NOMO-1 treated with dmso at 0.1 percent for 144 hours (cell line): ENCODE results near the gene FBXO47.
"Not testable (repeated sequence)": the region's sequence is repeated elsewhere in the genome, so short reads cannot be mapped to it uniquely, and the experiment has no call there.

Experiments
- DNase-seq: peaks from one replicate; lab custom pipeline; 2025; ENCODE audit not compliant: unreplicated experiment; lab: John Stamatoyannopoulos, UW

Gene FBXO47

DNA sequence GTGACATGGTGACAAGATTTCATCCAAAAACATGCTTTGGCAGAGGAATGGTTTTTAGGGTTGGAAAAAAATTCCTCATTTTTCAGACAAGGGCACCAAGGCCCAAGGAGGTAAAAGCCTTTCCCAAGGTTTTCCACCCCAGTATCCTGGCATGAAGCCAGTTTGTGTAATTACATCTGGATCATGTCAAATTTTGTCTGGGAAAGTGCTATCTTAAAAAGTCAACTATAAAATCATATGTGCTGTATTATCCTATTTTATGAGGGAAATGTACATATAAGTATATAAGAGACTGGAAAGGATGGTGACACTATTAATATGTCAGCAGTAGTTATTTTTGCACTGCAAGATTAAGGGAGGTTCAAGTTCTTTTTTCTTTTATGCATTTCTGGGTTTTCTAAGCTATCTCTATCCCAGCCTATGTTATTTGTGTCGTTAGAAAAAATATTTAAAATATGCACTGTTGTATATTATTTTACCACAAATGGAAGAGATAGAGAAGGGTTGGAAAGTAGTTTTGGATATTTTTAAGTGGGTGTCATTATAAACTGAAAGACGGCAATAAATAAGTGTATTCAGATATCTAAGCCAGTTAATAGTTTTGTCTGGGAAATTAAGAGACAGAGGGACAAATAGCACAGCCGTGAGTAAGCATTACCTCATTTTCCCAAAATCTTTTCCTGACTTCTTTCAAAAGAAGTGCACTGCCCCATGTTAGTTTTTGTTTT lies 13.5 kb upstream of the FBXO47 start:
- no peak for DNase-seq

DNA sequence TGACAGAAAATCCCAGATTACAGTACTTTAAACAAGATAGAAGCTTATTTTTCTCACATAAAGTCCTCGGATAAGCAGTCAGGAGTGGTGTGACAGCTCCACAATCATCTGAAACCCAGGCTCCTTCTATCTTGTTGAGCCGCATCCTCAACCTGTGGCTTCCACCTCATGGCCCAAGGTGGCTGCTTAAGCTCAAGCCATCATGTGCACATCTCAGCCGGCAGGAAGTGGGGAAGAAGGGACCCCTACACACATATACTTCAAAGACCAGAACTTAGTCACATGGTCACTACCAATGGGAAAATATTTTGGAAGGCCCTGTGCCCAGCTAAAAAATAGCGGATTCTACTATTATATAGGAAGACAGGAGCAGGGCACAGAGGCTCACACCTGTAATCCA lies 11.0 kb upstream of the FBXO47 start:
- DNase-seq: no peak

DNA sequence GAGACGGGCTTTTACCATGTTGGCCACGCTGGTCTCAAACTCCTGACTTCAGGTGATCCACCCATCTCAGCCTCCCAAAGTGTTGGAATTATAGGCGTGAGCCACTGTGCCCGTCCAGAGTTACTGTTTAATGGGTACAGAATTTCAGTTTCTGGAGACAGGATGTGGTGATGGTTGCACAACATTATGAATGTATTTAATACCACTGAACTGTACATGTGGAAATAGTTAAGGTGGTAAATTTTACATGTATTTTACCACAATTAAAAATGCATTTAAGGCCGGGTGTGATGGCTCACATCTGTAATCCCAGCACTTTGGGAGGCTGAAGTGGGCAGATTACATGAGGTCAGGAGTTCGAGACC lies 9.0 kb upstream of the FBXO47 start:
- peak; percentile 49 for DNase-seq

DNA sequence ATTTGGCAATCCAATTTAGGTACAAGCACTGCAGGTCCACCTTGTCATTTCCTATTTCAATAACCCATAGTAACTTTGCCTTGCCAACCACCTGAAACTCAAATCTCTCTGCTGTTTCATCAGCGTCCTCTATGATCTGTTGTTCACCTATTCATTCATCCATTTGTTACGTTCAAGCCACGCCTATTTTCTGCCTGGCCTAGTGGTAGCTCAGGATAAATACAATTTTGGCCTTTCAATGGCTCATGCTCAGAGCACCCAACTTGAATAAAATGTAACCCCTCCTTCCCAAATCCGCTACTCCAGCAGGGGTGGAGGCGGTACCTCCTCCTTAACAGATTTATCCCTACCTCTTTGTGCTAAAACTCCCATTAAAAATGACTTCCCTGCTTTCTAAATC lies 3.6 kb upstream of the FBXO47 start:
- no peak for DNase-seq

DNA sequence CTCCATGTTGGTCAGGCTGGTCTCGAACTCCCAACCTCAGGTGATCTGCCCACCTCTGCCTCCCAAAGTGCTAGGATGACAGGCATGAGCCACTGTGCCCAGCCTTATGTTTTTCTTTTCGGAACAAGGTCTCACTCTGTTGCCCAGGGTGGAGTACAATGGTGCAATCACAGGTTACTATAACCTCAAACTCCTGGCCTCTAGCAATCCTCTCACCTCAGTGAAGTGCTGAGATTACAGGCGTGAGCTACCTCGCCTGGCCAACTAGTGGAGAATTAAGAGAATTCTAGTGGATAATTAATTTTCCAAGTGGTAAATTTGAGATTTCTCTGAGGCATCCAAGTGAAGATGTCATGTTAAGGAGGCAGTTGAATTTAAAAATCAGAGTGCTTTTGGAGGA lies 2.9 kb upstream of the FBXO47 start:
- no peak for DNase-seq

DNA sequence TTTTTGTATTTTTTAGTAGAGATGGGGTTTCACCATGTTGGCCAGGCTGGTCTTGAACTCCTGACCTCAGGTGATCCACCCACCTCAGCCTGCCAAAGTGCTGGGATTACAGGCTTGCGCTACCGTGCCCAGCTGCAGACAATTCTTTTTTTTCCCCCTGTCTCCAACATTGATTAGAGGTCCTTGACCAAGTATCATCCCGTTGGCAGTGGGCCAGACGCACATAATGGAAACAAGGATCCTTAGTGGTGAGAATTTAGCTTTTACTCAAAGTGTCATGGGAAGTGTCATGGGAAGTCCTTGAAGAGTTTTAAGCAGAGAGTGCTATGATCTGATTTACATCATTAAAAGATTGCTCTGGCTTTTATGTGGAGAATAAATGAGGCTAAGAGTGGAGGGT lies 2.1 kb upstream of the FBXO47 start:
- DNase-seq: no peak

DNA sequence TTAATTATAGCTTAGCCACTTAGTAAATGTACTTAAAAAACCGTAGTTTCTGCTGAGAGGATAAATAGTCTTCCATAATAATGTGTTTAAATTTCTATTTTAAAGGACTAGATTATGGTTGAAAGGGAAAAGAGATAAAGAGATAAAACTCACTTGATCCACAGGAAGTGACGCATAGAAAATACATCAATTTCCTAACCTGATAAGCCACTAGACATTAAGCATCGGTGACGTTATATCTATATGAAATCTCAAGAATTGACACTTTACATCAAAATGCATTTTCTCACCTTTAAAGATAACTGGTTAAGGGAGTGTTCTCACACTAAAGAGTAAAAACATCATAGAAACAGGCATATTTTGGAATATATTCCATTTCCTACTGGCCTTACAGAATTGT lies 5.8 kb downstream of the FBXO47 start:
- DNase-seq: no peak

DNA sequence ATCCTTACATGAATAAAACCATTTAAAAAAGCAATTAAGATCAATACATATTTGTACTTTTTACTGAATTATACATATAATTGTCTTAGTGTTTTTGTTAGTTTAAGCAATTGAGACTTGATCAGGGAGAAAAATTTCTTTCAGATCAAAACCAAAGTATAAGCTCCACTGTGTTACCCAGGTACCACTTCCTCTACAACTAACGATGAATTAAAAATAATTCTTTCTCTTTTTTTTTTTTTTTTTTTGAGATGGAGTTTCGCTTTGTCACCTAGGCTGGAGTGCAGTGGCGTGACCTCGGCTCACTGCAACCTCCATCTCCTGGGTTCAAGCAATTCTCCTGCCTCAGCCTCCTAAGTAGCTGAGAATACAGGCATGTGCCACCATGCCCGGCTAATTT lies 6.8 kb downstream of the FBXO47 start:
- no peak for DNase-seq

DNA sequence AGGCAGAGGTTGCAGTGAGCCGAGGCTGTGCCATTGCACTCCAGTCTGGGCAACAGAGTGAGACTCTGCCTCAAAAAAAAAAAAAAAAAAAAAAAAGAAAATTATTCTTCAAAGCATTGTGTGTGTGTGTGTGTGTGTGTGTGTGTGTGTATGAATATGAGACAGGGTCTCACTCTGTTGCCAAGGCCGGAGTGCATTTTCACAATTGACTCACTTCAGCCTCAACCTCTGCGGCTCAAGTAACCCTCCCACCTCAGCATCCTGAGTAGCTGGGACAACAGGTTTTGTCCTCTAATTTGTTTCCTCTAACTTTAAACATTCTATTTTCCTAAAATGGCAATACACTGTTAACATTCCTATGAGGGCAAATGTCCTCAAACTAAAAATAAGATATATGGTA lies 7.7 kb downstream of the FBXO47 start:
- DNase-seq: no peak

DNA sequence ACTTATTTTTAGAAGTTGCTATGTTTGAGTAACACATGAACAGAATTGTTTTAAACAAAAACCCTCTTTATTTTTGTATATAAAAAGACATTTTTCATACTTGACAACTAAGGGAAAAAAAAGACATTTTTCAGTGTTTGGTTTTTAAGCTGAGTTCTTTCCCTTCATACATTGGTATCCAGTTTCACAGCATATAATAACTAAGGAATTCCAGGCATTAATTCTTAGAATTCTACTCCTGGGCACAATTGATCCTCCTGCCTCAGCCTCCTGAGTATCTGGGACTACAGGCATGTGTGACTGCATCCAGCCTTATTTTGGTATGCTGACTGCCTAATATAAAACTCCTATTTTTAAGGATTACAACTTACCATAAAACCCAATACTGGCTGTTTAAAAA lies 8.4 kb downstream of the FBXO47 start:
- no peak for DNase-seq

DNA sequence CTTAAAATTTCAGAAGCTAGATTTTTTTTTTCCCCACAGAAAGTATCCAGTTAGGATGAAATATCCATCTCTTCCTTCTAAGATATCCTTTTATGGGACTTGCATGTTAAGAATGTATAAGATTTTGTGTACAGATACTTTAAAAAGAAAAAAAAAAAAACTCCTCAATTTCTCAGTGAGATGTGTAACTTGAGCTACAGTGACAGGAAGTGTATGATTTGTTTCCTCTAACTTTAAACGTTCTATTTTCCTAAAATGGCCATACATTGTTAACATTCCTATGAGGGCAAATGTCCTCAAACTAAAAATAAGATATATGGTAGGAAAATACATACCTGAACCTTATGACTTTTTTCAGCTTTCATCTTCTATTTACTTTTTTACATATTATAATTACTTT lies 8.9 kb downstream of the FBXO47 start:
- no peak for DNase-seq

DNA sequence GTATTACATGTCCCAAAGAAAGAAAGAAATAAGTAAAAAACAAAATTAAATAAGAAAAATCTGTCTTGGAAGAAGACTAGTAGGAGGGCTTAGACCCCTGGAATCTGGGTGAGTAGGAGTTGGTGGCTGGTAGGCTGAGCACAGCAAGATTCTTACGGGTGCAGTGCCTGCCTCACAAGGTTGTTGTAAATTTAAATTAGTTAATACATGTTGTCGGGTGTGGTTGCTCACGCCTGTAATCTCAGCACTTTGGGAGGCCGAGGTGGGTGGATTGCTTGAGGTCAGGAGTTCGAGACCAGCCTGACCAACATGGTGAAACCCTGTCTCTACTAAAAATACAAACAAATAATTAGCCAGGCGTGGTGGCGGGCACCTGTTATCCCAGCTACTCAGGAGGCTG lies 13.4 kb downstream of the FBXO47 start:
- DNase-seq: not testable (repeated sequence)

DNA sequence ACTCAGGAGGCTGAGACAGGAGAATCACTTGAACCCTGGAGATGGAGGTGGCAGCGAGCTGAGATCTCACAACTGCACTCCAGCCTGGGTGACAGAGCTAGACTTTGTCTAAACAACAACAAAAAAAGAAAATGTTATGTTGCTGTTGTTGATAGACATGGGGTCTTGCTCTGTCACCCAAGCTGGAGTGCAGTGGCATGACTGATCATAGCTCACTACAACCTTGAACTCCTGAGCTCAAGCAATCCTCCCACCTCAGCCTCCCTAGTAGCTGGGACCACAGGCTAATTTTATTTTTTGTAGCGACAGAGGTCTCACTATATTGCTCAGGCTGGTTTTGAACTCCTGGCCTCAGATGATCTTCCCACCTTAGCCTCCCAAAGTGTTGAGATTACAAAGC lies 20.0 kb downstream of the FBXO47 start:
- no peak for DNase-seq

DNA sequence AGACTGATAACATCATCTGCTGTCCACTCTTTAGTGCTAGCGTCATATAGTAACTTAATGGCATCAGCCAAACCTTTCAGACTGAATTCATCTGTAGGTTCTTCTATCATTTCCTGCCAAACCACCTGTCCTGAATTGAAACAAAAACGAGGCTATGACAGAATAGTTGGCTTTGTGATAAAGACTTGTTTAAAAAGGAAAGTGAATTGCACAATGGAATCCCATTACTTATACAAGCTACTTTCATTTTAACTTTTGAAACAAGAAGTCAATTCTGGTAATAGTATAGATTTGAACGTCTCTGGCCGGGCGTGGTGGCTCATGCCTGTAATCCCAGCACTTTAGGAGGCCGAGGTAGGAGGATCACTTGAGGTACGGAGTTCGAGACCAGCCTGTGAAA lies 23.6 kb downstream of the FBXO47 start:
- DNase-seq: no peak

DNA sequence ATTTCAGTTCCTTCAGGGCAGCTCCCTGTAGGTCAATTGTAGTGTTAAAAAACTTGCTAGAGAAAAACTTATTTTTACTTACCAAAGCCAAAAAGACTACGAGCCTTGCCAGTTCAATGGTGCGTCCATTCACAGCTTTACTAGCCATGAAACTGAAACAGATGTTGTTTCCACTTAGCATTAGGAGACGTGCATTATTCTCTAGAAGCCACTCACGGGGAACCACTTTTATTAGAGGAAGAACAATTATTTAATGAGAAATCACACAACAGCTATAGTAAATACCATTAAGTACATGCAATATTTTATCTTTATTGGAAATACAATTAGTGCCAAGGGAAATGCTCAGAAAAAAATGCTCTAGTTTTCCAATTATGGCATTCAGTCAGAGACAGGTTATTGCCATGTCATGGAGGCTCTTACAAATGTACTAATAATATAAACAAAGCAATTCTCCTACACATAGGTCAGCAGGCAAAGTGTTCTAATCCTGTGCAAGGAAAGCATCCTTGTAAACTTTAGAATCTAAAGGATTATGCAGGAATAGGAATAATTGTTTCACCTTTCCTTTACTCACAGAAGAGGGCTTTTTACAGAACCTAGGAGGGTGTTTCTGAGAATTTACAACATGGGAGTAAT lies 24.4 kb downstream of the FBXO47 start:
- DNase-seq: no peak

DNA sequence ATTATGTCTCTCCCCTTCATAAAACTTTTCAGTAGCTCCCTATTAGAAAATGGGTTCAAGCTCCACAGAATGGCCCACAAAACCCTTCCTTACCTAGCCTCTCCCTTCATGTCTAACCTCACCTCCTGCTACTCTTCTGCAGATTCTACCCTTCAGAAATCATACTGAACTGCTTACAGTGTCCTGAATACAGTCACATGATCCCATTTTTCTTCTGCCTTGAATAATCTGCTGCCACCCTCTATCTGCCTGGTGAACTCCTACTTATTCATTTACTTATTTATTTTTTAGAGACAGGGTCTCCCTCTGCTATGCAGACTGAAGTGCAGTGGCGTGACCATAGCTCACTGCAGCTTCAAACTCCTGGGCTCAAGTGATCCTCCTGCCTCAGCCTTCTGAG lies 26.8 kb downstream of the FBXO47 start:
- DNase-seq: no peak

DNA sequence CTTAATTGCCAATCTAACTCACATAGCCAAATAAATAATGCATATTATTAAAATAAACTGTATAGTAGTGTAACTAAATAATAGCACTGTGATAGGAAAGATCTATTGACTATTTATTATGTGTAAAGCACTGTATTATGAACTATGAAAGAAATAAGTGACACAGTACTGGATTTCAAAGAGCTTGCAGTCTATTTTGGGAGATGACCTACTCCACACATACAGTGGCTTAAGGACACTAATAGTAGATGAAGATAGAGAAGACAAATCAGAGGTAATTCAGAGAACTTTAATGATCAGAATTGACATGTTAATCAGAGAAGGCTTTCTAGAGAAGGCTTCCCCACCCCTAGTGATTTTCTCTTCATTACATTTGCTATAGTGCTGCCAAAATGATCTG lies 27.2 kb downstream of the FBXO47 start:
- DNase-seq: no peak

DNA sequence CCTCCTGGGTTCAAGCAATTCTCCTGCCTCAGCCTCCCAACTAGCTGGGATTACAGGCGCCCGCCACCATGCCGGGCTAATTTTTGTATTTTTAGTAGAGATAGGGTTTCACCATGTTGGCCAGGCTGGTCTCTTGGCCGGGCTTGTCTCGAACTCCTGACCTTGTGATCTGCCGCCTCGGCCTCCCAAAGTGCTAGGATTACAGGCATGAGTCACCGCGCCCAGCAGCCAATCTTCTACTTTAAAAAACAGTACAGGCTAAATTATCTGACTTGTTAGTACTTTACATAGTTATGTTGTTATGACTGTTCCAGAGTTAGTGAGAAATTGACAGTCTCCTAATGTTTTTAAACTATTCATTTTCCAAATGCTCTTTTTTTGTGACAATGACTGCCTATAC lies 33.2 kb downstream of the FBXO47 start:
- DNase-seq: not testable (repeated sequence)

DNA sequence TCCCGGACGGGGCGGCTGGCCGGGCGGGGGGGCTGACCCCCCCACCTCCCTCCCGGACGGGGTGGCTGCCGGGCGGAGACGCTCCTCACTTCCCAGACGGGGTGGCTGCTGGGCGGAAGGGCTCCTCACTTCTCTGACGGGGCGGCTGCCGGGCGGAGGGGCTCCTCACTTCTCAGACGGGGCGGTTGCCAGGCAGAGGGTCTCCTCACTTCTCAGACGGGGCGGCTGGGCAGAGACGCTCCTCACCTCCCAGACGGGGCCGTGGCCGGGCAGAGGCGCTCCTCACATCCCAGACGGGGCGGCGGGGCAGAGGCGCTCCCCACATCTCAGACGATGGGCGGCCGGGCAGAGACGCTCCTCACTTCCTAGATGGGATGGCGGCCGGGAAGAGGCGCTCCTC lies 36.4 kb downstream of the FBXO47 start:
- not testable (repeated sequence) for DNase-seq

DNA sequence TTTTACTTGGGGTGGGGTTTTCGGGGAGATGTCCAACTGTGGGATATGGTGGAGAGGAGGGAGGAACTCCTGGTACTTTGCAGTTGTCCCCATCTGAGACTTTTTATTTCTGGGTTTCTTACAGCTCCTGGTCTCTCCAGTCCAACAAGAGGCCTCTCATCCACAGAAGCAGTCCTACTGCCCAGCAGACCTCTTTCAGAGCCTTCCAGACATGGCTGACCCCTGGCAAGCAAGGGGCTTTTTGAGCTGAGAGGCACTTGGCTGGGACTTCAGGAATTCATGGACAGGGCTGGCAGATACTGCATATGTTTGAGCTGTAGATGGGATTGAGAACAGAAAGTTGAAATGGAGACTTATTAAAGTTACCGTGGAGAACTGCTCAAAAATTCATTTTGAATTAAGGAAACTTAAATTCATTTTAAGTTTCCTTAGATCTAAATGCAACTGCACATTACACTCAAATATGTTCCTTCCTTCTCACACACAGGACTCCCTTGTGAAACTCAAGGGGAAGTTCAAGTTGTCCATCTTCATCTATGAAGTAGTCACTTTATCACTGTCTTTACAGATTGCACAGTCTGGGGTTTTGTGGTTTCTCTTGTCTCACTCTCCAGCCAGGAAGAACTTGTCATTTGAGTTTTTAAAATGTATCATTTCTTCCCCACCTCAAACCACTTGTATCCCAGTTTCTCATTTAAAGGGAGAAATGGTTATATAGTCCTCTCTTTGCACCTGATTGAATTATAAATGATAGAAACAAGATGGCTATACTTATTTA lies 40.7 kb downstream of the FBXO47 start:
- DNase-seq: peak; percentile 83

DNA sequence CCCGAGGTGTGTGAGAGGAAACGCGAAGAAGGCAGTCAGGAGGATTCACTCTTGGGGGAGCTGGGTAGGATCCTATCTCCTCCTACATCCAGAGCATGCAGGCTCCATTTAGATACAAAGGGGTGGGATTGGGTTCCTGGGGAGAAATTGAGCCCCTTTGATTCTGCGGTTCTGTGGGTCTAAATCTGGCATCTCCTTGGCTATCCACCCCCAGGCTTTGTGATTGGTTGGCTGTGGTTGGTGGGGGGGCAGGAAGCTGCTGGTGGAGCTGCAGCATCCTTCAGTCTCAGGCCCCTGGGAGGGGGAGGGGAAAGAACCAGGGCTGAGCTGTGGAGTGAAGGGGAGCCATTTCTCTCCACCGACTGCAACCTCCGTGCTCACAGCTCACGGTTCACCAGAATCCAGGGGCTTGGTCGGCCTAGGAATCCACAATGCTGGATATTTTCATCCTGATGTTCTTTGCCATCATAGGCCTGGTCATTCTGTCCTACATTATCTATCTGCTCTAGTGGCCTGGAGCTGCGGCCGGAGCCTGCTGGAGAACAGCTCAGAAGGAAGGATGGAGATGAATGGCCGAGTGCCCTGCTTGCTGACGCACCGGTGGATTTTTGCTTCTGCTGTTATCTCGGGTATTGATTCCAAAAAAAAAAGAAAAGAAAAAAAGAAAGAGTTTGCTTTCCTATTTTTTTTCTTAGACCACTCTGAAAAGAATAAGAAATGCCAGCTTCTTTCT lies 41.8 kb downstream of the FBXO47 start, which contains the start of gene LASP1NB:
Gene LASP1NB (plus strand): TSS at position 352 of the 733 bp plus-strand sequence.
- no peak for DNase-seq
